ENCODE measurements around the gene CTSC.
"Not testable (repeated sequence)": the region's sequence is repeated elsewhere in the genome, so short reads cannot be mapped to it uniquely, and the experiment has no call there.

The CTSC gene

DNA sequence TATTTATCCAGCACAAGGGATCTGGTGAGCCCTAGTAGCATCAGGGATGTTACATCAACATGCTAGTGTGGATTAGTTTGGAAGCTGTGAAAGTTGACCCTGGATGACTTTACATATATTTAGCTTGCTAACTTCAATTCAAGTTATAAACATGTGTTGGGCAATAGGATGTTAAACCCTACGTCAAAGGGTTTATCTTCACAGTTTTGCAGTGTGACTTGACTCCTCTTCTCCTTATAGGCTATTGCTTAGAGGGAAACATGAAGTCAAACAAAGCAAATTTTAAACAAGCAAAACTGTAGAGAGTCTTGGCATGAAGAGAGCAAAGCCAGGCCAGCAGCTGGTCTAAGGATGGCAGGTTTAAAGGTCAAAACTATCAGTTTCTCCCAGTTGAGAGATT lies 11.3 kb upstream of the CTSC start:
- no peak for DNase-seq

DNA sequence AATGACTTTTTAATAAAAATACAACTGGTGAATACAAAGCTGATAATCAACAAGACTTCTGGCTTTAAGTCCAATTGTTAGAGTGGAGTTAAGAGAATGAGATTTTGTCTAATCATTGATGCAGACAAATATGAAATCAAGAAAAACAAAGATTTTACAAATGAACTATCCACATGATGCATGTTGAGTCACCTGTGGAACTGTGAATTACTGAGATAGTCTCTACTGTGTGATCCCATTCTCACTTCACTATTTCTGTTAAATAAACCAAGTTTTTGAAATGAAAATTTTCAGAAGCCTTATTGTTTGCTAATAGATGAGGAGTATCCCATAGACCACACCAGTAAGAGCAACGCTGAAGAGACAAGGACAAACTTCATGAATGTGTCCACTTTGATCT lies 8.4 kb upstream of the CTSC start:
- no peak for DNase-seq

DNA sequence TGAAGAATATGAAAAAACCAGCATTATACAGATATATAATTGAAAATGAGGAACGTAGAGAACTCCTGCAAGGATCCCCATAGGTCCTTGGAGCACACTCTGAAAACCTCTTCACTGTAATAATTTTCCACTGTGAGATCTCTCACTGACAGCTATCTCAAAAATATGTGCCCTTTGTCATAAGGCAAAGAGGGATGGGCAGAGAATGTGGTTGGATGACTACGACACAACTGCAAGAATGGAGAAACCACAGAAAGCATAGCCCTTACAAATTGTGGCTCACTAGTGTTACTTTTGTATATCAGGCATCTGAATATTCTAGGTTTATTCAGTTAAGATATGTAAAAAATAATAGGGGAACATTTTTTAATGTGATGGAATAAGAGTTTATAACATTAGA lies 7.9 kb upstream of the CTSC start:
- no peak for DNase-seq

- no peak for DNase-seq
Observed at GRCh38 chr11:88344869-88345268, 7.3 kb upstream of the CTSC start.

DNA sequence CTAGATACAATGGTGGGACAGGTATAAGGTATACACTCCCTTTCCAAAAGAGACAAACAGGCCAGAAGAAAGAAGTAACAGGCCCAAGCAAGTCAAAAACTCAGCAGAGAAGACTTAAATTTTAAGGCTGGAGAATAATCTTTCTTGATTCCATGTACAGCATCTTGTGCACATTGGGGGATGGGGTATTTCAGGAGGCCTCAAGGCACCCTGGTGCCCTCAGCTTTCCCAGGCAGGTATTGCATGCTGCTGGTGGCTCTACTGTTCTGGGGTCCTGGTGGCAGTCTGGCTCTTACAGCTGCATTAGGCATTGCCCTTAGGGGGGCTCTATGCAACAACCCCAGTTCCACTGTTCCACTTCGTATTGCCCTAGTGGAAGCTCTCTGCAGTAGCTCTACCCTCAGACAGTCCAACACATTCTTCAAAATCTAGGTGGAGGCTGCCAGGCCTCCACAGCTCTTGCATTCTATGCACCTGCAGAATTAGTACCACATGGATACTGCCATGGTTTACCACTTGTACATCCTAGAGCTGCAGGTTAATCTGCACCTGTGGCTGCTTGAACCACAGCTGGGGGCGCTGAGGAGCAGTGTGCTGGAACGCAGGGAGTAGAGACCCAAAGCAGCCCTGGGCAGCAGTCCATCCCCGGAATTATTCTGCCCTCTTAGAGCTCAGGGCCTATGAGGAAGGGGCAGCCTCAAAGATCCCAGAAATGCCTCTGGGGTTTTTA lies 4.2 kb upstream of the CTSC start:
- no peak for DNase-seq

DNA sequence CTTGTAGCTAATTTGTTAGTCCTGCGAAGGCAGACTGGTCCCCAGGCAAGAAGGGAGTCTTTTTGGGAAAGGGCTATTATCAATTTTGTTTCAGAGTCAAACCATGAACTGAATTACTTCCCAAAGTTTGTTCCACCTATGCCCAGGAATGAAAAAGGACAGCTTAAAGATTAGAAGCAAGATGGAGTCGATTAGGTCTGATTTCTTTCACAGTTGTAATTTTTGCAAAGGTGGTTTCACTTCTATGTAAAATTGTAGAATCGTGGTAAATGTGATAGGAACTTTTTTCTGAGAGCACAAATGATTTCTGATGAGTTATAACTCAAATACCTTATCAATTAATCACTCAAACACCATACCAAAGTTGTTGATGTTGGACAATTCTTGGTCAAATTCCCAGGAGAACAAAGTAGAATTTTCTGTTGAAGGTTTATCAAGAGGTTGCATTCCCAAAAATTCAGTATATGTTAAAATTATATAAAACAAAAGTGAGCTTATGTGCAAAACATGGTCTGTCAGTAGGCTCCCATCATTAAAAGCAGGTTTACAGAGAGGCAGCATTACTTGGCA lies 2.9 kb upstream of the CTSC start:
- no peak for DNase-seq

DNA sequence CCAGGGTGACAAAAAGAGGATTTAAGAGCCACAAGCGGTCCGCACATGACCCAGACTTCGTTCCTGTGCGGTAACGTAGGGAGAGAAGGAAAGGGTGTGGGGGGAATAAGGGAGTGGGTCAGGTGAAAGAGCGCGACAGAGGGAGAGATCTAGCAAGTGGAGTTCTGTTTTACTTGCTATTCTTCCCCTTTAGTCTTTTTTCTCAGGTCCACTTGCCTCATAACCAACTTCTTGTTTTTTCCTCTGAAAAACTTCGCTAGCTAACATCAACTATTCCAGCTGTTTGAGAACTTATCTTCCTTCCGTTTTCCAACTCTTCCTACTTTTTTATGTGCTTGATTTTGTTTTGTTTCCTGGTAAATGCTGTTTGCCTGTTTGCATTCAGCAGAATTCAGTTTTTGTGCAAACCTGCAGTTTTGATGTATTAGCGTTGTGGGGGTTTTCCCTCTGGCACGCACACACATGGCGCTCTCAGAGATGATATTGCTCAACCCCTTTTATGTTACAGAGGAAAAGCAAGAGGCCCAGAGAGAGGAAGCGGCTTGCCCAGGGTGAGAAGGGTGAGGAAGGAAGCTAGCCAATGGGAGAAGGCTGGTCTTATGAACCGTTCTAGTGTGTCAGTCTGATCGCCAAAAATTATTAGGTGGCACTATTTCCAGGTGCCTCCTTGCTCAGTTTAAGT lies 592 bp upstream of the CTSC start:
- peak; percentile 46 for DNase-seq

GRCh38 chr11:88335284-88335683 lies 2.3 kb downstream of the CTSC start:
- DNase-seq, result no peak

- no peak for DNase-seq
Observed at GRCh38 chr11:88333862-88334261, 3.7 kb downstream of the CTSC start.

DNA sequence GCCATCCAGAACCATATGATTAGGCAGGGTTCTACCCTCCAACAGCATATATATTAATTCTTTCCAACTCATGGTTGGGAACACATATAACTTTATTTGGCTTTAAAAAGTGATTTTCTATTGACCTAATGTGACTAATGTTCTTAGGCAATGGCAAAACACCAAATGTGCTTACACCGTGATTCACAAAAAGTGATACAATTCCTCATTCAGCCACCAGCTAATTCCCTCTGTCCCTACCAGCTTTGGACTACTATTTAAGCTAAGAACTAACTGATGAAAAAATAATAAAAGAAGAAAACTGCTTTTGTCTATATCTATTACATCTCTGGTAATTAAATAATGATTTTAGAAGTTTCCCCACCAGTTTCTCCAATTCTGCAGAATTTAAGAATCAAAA lies 4.7 kb downstream of the CTSC start:
- no peak for DNase-seq

GRCh38 chr11:88330826-88331428 lies 6.6 kb downstream of the CTSC start:
- no peak for DNase-seq

DNA sequence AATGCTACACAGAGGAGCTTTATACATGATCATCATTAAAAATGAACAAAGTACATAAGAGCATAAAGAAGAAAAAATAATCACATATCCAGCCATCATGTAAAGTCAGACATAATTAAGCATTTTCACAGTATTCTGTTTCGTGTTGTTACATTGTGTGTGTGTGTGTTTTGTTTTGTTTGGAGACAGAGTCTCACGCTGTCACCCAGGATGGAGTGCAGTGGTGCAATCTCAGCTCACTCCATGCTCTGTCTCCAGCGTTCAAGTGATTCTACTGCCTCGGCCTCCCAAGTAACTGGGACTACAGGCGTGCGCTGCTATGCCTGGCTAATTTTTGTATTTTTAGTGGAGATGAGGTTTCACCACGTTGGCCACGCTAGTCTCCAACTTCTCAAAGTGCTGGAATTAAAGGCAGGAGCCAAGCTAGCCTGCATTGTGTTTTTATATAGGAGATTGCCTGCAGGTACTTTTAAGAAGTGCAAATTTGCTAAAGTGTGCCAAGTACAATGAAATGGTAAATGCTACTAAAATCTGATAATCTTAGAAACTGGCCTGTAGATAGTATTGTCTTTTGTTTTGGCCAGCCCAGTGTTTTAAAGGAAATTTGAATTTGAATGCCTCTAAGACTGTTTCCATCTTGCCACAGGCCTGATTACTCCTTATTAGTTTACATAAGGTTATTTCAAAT lies 7.8 kb downstream of the CTSC start:
- no peak for DNase-seq

- no peak for DNase-seq
Observed at GRCh38 chr11:88327462-88328143, 9.9 kb downstream of the CTSC start.

GRCh38 chr11:88327061-88327460 lies 10.5 kb downstream of the CTSC start:
- no peak for DNase-seq

DNA sequence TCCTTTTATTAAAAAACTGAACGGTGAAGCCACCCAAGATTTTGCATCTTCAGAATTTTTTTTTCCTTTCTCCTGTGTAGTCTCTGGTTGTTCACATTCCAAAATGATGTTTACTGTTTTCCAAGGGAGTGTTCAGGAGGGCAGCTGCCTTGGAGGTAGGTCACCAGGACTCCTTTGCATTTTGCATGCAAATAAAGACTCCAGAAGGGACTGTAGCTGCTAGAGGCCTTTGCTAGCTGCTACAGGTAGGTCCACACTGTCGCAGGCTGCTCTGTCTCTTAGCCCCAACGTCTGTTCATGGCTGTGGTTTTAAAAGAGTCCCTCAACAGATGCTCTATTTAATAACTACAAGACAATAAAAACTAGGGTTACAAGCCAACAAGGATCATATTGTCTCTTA lies 11.4 kb downstream of the CTSC start:
- DNase-seq, result no peak

DNA sequence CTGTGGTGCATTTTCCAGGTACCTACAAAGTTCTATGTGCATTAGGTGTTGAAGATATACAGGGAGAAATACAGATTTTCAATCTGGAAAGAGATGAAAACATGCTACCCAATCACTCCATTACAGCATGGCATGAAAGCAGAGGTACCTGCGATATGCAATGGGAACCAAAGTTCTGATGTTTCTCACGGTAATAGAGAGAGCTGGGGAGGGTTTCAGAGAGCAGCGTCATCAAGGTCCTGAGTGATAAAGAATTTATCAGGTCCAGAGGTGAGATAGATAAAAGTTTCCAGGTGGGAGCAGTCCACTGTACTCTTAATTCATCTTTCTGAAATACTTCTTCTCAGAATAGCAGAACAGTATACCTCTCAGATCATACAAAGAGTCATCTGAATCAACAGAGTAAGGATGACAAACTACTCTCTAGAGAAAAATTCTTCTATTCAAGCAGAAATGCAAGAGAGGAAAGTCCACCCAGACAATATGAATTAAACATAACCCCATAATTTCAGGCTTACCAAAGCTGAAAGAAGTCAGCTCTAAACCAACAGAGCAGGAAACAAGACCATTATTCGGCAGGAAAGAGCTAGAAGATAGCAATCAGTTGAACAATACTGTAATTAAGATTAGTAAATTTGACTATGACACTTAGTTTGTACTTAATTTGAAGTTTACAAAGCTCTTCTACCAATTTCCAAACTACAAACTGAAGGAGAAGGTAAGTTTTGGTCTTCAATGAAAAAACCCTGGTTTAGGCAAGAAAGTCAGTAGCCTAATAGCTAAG lies 12.8 kb downstream of the CTSC start:
- DNase-seq, result no peak

GRCh38 chr11:88322881-88323280 lies 14.7 kb downstream of the CTSC start:
- not testable (repeated sequence) for DNase-seq

DNA sequence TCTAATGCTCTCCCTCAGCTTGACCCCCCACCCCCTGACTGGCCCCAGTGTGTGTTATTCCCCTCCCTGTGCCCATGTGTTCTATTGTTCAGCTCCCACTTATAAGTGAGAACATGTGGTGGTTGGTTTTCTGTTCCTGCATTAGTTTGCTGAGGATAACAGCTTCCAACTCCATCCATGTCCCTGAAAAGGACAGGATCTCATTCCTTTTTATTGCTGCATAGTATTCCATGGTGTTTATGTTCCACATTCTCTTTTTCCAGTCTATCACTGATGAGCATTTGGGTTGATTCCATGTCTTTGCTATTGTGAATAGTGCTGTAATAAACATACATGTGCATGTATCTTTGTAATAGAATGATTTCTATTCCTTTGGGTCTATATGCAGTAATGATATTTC lies 16.1 kb downstream of the CTSC start:
- DNase-seq, result not testable (repeated sequence)

GRCh38 chr11:88320149-88320559 lies 17.4 kb downstream of the CTSC start:
- no peak for DNase-seq

GRCh38 chr11:88318017-88318416 lies 19.5 kb downstream of the CTSC start:
- DNase-seq, result no peak

DNA sequence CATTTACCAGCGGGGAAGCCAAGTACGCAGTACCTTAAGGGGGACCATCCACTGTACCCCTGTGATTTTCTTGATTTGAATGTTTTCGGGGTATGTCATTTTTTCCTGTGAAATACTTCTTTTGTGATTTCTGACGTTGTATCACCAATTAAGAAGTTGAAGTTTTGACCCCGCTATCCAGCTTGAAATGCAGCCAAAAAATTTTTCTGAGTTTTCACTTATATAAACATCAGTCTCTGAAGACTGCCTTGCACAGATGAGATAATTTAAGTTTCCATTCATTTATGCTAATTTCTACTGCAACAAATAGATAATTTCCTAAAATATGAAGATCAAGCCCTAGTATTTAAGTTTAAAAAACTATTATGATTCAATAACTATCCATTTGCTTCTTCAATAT lies 20.0 kb downstream of the CTSC start:
- no peak for DNase-seq

- no peak for DNase-seq
Observed at GRCh38 chr11:88315981-88316441, 21.5 kb downstream of the CTSC start.

Data from stimulated activated CD4-positive, alpha-beta T cell treated with anti-CD3 and anti-CD28 coated beads, Interleukin-4, amount 100 ng/mL, for 1 hour (primary cell).